ENCODE data around the gene IL5RA.

DNA sequence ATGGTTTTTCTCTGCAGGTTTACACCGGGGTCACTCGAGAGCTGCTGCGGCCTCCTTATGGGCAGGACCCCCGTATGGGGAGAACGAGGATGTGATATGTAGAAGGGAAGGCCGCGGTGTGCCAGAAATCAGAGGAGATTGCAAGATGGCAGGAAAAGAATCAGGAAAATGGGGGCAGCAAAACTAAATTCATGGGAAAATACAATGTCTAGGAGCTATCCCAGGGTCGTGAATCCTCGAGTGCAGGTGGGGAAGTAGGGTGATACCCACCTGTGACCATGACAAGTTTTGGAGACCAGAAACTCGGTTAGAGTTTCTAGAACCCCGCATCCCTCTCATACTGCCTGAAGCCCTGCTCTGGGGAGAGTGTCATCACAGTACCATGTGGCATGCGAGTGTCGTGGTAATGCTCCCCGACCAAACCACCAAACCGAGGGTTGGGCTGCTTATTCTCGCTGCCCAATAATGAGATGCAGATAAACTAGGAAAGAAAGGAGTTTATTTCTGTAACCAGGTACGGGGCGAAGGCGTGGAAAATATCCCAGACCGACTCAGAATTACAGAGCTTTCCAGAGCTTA is 17.3 kb upstream of the IL5RA start:
- TF ChIP-seq, protein P1, sequence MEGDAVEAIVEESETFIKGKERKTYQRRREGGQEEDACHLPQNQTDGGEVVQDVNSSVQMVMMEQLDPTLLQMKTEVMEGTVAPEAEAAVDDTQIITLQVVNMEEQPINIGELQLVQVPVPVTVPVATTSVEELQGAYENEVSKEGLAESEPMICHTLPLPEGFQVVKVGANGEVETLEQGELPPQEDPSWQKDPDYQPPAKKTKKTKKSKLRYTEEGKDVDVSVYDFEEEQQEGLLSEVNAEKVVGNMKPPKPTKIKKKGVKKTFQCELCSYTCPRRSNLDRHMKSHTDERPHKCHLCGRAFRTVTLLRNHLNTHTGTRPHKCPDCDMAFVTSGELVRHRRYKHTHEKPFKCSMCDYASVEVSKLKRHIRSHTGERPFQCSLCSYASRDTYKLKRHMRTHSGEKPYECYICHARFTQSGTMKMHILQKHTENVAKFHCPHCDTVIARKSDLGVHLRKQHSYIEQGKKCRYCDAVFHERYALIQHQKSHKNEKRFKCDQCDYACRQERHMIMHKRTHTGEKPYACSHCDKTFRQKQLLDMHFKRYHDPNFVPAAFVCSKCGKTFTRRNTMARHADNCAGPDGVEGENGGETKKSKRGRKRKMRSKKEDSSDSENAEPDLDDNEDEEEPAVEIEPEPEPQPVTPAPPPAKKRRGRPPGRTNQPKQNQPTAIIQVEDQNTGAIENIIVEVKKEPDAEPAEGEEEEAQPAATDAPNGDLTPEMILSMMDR (IDR thresholded peaks at IDR 0.05): no peak
- no peak for TF ChIP-seq POLR2AphosphoS5 (IDR thresholded peaks at IDR 0.05)
- no peak for TF ChIP-seq POLR2A (IDR thresholded peaks at IDR 0.05)

Data from prostate gland (tissue), 2 donors.